GM19395 (cell line): Measurements from ENCODE around the gene PIGW.
"Not testable (repeated sequence)": the region's sequence is repeated elsewhere in the genome, so short reads cannot be mapped to it uniquely, and the experiment has no call there.

ENCODE experiments used
- ATAC-seq: cut with Tn5 transposase; IDR thresholded peaks from one replicate; pipeline ENCODE4 v1.9.1; 2021; ENCODE audit warnings: mild to moderate bottlenecking, moderate library complexity; ENCODE audit not compliant: unreplicated experiment

The PIGW gene

DNA sequence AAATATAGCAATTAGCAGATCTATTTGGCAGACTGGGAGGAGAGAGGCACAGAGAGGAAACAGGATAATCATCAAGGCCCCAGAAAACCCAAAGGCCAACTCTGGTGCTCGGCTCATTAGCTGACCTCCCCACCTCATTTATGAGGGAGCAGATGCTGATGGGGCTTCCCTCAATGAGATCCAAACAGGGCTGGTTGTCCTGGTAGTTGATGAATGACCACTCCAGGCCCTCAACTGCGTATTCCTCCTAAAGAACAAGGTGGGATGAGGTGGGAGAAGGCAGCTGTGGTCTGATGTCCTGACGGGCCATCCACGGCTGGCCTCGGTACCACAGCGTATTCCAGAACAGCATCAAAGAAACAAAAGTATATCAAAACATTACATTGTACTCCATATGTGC is 27.5 kb upstream of the PIGW start:
- ATAC-seq = no peak

DNA sequence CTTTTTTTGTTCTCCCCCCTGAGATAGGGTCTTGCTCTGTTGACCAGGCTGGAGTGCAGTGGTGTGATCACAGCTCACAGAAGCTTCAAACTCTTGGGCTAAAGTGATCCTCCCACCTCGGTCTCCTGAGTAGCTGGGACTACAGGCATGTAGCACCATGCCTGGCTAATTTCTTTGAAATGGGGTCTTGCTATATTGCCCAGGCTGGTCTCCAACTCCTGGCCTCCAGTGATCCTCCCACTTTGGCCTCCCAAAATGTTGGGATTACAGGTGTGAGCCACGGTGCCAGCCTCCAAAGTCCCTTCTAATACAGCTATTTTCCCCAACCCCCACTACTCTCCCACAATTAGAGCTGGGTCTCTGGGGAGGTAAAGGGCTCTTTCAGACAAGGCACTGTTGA is 26.3 kb upstream of the PIGW start:
- ATAC-seq = not testable (repeated sequence)

DNA sequence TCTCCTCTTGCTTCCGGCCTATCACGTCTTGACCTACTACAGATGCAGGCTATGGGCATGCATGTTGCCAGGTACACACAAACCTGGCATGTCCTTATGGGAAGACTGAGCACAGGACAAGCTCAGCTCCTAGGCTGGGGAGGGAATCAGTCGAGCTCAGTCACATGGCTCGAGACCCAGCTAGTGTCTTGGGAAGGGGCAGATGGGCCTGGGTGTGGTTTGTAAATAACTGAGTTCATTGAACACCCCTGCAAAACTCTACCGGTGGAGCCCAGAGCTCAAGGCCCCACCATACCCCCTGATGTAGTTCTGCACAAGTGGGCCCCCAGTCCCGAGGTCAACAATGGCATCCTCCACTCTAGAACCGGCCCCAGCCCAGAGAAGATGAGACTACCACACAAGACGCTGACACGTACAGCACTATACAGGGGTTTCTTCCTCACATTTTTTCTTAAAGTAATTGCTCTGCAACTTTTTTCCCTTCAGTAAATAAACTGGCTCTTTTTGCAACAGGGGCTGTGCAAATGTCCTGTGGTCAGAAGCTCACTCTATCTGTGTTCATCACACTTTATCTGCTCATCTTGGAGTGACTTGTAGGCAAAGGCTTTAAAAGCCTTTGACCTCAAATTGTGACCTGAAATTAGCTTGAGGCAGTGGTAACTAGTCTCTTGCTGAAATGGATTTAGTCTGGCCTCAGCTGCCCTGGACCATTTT is 25.4 kb upstream of the PIGW start:
- no peak for ATAC-seq

DNA sequence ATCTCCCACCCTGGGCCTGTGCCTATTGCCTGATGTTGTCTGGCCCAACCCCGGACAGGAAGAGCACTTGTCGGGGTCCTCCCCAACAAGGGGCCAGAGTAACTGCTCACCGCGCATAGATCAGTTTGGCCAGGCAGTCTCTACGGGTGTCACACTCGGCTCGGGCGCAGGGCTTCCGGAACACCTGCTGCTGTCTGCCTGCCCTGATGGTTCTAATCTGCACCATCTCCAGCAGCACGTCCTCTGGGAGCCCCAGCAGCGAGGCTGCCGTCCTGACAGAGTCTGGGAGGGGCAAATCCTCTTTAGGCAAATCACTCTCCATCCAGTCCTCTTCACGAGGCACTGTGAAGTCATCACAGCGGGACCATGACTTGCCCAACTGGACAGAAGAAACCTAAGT is 24.2 kb upstream of the PIGW start:
- no peak for ATAC-seq

DNA sequence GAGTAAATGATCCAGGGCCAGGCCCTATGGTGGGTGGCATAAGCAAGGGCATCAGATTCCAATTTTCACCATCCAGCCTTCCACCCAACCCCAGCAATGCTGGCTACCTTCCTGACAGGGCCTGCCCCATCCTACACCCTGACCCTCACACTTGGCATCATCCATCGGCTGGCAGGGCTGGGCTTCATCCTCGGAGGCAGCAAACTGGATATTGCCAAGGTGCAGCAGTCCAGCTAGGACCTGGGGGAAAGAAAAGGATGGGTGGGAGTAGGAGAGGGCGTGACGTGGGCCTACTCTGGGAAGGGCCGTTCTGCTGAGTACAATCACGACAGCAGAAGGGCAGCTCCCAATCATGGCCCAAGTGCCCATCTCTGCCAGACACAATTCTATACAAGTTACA is 23.6 kb upstream of the PIGW start:
- ATAC-seq = no peak

DNA sequence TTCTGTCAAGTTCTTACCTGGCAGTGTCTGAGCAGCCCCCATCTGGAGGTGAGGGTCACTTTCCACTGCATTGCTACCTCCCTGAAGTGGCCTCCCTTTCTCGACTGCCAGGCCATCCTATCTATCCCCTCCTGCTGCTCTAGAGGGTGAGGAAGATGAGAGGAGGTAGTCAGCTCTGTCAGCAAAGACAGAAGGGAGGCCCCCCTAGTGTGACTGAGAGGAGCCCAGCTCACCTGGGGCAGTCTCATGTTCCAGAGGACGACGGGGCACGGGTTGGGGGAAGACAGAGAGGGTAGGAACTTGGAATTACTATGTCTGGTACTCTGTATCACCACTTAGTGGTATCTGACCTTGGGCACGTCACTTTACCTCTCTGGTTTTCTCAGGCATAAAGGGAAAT is 22.1 kb upstream of the PIGW start:
- no peak for ATAC-seq

DNA sequence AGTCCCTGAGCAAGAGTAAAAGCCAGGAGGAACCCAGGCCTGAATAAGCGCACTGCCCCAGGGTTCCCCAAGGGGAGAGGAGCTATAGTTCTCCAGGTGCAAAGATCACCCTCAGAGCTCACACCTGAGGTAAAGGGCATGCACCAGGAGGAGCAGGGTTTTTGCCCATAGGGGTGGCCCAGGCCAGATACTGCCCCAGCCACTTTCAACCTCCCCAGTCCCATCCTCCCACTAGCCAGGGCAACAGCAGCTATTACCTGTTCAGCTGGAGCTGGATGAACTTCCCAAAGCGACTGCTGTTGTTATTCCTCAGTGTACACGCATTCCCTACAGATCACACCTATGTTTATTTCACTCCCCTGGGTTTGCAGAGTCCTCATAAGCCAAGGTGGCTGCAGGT is 19.9 kb upstream of the PIGW start:
- no peak for ATAC-seq

DNA sequence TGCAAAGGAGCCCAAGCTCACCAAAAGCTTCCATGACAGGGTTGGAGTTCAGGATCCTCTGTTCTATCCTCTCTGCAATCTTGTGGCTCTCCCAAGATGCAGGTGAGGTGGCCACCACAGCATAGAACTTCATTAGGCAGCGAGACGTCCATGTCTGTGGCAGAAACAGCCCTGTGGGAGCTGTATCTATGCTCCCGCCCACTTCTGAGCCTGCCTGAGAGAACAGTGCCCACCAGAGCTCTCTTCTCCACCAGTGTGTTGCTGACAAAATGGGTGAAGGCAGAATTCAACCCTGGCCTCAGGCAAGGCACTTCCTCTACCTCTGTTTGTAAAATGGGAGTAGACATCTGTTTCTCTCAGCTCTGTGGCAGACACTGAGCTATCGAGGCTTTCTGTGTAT is 18.9 kb upstream of the PIGW start:
- ATAC-seq = no peak

DNA sequence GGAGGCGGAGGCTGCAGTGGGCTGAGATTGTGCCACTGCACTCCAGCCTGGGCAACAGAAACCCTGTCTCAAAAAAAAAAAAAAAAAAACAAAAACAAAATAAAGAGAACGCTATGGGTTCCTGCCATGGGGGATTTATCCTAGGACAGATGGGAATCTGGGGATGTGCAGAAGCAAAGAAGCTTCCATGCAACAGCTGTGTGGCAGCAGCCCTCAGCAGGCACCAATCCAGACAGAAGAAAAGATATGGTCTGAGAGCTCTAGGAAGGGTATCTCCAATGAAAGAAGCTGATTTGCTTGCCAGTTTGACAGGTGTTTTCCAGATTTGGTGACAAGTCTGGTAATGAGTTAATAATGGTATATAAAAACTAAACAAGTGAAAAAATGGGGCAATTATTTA is 11.7 kb upstream of the PIGW start:
- no peak for ATAC-seq

DNA sequence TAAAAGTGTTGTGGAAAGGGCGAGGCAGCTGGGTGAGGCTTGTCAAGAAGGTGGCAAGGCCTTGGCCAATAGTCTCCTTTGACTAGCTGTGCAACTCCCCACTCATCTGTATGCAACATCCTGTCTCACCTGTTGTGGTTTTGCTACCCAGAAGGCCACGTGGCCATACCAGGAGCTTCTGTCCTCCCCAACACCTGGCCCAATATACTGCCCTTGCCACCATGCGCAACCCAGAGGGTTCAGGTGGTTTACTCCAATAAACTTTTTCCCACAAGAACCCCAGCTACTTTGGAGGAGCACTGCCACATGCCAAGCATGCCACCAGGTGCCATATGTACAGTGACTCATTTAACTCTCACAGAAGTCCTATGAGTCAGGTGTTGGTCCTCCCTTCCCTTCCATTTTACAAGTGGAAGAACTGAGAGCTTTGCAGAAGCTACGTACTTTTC is 10.3 kb upstream of the PIGW start:
- ATAC-seq = no peak

DNA sequence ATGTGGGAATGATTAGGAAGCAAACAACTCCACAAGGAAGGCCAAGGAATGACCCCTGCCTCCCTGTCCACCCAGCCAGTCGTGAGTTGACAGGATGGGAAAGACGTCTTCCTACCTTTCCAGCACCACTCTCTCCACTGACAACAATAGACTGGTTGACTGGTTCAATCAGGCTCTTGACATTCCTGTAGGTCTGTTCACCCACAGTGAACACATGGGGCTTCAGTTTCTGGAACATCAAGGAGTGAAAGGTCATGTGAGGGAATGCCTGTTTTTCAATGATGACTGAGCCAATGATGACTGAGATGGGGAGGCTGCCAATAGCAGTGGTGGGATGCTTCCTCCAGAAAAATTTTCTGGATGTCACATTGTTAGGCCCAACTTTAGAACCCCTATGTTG is 9.7 kb upstream of the PIGW start:
- ATAC-seq = no peak

DNA sequence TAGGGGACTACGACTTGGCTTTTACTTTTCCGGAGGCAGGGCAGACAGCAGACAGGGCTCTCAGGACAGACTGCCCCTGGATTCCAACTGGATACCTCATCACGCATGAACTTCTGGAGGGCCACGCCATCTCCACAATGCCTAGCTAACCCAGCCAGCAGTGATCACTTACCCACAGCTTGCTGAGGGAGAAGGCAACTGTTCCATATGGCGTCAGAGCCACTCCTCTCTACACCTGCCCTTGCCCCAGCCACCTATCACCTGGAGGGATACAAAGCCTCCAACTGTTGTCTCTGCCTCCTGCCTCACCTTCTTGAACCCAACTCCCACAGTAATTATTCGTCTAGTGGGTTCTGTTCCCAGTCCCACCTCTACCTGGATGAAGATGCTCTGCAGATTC is 8.9 kb upstream of the PIGW start:
- ATAC-seq = no peak

DNA sequence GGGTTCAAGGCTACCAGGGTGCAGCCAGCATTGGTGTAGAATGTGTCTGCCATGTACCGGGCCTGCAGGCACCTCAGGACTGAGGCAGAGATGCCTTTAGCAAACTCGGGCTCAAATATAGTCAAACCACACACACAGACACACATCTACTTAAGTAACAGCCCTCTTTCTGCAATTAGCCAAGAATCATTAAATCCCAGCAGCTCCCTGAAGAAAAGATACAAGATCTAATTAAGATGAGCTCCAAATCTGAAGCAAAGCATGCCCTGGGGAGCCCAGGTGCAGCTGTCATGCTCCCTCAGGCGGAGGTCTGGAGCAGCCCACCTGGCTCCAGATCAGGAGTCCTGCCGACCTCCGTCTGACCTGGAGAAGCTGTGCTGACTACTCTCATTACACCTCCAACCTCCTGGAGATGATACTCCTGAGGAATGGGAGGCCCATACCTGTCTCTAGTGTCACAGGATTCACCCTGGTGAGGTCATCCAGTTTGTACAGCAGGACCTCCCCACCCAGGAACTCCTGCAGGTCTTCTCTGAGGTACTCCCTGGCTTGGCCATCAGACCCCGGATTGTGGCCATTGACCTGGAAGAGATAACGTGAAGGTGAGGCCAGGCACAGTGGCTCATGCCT is 7.1 kb upstream of the PIGW start:
- no peak for ATAC-seq

DNA sequence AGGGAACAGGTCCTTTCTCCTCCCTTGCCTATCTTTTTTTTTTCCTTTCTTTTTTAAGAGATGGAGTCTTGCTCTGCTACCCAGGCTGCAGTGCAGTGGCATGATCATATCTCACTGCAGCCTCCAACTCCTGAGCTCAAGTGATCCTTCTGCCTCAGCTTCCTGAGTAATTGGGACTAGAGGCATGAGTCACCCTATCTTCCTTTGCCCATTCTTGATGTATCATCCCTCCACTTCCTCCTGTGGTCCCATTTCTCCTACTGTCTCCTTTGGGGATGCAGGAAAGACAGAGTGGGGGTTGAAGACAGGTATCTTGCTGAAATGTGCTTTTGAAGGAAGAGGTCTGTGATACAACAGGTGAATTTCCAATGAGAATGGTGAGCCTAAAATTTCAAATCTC is 5.7 kb upstream of the PIGW start:
- no peak for ATAC-seq

DNA sequence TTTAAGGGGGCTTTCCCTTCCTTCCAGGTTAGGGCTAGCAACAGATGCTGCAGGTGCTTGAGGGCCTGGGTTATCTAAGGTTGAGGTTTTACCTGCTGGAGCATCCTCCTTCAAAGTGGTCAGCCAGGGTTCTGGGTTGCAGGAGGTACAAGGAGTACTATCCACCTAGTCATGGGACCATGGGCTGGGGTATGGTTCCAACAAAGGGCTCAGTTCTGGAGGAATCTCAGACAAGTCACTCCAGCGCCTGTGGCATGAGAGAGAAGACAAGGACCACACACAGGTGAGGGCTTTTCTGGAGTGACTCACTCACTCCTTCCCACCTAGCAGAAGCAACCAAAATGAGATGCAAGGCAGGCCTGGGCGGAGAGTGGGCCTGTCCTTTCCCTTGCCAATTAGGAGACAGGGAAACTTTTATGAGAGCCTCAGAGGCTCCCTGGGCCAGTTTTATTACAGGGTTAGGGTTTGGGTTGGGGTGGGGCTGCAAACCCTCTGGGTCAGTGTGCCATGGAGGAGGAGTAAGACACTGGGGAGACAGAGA is 2.3 kb upstream of the PIGW start:
- ATAC-seq = no peak

DNA sequence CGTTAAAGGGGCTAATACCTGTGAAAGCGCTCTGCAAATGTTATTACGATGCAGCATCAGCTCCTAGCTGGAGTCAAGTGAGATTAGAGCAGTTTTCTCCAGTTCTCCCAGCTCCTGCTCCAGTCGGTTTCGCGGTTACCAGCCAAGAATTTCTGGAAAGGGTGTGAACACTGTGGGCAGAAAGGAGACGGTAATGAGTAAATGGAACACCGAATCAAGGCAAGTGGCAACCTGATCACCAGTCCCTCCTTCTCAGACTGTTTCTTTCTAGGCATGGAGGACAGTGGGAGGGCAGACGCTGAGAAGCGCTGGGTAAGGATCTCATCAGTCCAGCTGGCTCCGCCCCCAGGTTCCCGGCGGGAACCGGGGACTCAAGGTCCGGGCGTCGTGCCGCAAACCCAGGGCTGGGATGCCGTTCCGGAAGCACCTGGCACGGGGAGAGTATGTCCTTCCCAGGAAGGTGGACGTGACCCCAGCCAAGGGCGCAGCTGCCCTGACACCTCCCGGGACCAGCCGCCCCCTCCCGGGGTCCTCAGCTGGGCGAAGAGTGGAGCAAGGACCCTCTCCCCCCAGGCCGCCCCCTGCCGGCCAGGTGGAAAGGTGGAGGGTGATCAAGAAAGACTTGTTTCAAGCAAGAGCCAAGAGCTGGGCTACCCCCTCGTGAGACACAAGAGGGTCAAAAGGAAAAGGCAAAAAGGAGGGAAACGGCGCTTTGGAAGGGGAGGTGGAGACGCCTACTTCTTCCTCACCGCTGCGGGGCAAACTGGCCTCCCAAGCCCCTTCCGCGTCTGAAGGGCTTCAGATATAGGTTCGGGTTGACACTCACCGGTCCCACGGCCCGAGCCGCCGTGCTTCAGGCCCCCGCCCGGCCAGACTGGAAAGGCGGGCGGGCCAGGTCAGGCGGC is 600 bp upstream of the PIGW start:
- ATAC-seq = peak; percentile 24

DNA sequence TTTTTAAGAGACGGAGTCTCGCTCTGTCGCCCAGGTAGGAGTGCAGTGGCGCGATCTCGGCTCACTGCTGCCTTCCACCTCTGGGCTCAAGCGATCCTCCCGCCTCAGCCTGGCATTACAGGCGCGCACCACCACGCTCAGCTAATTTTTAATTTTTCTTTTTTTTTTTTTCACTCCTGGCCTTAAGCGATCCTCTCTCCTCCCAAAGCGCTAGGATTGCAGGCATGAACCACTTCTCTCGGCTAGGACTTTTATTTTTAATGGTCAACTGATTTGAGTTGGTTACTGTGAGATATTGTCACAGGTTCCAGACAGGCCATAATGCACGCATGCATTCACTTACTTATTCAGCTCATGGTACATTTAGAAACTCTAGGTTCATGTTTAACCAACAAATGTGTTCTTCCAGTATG is 888 bp downstream of the PIGW start:
- peak; percentile 22 for ATAC-seq

DNA sequence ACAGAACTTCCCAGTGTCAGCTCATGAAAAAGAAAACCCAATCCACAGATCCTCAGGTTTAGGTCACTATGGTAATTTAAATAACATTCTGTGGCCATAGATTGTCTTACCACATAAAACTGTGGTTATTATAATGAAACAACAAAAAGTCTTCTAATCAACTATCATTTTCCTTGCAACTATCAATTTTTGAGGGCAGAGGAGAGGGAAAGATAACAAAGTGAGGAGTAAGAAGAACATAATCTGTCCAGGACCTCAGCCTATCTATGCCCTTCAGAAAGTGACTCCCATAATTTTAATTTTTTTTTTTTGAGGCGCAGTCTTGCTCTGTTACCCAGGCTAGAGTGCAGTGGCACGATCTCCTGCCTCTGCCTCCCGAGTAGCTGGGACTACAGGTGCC is 5.9 kb downstream of the PIGW start:
- no peak for ATAC-seq

DNA sequence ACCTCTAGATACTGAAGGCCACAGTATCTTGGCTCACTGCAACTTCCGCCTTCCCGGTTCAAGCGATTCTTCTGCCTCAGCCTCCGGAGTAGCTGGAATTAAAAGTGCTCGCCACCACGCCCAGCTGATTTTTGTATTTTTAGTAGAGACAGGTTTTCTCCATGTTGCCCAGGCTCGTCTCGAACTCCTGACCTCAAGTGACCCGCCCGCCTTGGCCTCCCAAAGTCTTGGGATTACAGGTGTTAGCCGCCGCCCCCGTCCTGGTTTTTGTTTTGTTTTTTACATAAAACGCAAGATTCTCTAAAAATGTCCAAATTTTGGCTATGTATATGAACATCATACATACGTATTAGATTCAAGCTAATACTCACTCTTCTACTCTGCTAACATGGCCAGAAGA is 8.0 kb downstream of the PIGW start:
- no peak for ATAC-seq

DNA sequence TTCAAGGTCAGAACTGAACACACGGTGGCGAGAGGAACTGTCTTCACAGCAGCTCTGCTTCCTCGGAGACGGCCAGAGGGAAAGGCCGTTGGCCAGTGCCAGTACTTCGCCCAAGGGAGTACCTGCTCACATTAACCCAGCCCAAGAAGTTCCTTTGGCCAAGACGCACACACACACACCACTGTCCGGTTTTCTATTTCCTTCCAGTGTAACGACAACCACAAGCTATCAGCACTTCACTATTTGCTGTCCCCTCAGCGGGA is 9.2 kb downstream of the PIGW start:
- no peak for ATAC-seq

DNA sequence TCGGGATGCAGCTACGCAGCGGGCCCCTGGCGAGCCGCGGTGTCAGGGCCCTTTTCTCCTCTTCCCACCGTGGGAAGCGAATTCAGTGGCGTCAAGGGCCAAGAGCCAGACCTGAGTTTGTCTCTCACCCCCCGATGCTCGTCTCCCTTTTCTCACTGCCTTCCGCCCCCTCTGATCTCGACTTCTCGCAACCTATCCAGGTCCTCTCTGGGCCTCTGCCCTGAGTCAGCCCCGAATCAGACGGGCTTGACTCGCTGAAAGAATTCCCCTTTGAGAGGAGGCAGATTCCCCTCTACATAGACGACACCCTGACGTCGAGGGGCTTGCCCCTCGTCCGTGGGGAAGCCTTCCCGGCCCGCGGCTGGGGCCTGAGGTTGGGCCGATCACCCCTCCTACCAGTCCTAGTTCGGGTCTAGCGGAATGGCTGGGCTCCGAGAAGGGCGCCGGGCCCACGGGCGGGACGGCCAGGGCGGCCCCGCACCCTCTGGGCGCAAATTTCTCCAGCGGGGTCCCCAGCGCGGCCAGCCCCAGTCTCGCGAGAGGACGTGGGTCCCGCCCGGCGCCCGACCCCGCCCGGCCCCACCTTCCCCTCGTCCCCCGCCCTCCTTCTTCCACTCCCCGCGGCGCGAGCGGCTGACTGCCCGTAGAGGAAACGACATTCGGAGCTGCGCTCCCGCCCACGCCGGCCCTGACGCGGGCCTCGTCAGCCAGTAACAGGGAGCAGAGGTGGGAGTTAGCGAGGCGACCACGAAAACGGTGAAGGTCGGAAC is 9.7 kb downstream of the PIGW start, which contains the start of gene GGNBP2:
GGNBP2 (plus strand) TSS at position 613 of the 770 bp plus-strand sequence. CDS start 806 bp downstream, outside the sequence.
- peak; percentile 50 for ATAC-seq
